WTC11 (cell line): ENCODE data around the gene COL3A1. TPM values are rescaled to one million over a fixed set of nuclear protein-coding genes. Genes with fewer than 3 reads are reported as not detected.

ENCODE experiments used
- ATAC-seq: fragments of 200-7000 bp; cut with Tn5 transposase; 2 replicates; pipeline ENCODE4 v1.10.0; 2021; ENCODE audit warnings: mild to moderate bottlenecking, moderate library complexity
- CTCF ChIA-PET: fragments of 300-600 bp; sonication (Branson Sonifier 250); formaldehyde crosslinking; loops from one replicate; lab custom pipeline; 2021; ENCODE audit warnings: antibody characterized with exemption; lab: Charles Lee
- POLR2A ChIA-PET: fragments of 350-600 bp; sonication (Branson Sonifier 250); formaldehyde crosslinking; loops from one replicate; lab custom pipeline; 2021; ENCODE audit warnings: antibody characterized with exemption; lab: Charles Lee
- DNase-seq: peaks from one replicate; pipeline ENCODE4 v3.0.0; 2021; ENCODE audit warnings: low spot score
- H3K27ac Mint-ChIP-seq: 2 replicates; pipeline ENCODE4 v1.8.0; 2021; ENCODE audit warnings: mixed read lengths
- H3K27me3 Mint-ChIP-seq: 2 replicates; pipeline ENCODE4 v1.8.0; 2021; ENCODE audit warnings: low read depth, mild to moderate bottlenecking, moderate library complexity, mixed read lengths
- H3K36me3 Mint-ChIP-seq: 2 replicates; pipeline ENCODE4 v1.8.0; 2021; ENCODE audit warnings: mixed read lengths
- H3K4me1 Mint-ChIP-seq: 2 replicates; pipeline ENCODE4 v1.8.0; 2022; ENCODE audit warnings: mixed read lengths
- H3K4me3 Mint-ChIP-seq: 2 replicates; pipeline ENCODE4 v1.8.0; 2021; ENCODE audit warnings: mild to moderate bottlenecking, moderate library complexity, mixed read lengths
- H3K9me3 Mint-ChIP-seq: 2 replicates; pipeline ENCODE4 v1.8.0; 2021; ENCODE audit warnings: mixed read lengths
- ARID4B ChIP-seq: sonication (generic); formaldehyde crosslinking; IDR thresholded peaks from 2 replicates; pipeline ENCODE4 v1.8.0; 2023; ENCODE audit warnings: missing genetic modification reagents, mild to moderate bottlenecking, borderline replicate concordance
- ATF1 ChIP-seq: sonication (generic); formaldehyde crosslinking; IDR thresholded peaks from 2 replicates; pipeline ENCODE4 v1.8.1; 2023; ENCODE audit warnings: mild to moderate bottlenecking, moderate library complexity, missing genetic modification reagents
- ATF3 ChIP-seq: sonication (generic); formaldehyde crosslinking; conservative IDR thresholded peaks from 2 replicates; pipeline ENCODE4 v1.8.1; 2022; ENCODE audit warnings: mild to moderate bottlenecking, missing genetic modification reagents
- ELF4 ChIP-seq: sonication (generic); formaldehyde crosslinking; IDR thresholded peaks from 2 replicates; pipeline ENCODE4 v1.8.1; 2022; ENCODE audit warnings: low read depth, mild to moderate bottlenecking, moderate library complexity, missing genetic modification reagents
- ETV6 ChIP-seq: sonication (generic); formaldehyde crosslinking; IDR thresholded peaks from 2 replicates; pipeline ENCODE4 v1.8.1; 2022; ENCODE audit warnings: mild to moderate bottlenecking, missing genetic modification reagents
- GRHL2 ChIP-seq: fragments of 250-450 bp; sonication (Bioruptor Pico); IDR thresholded peaks from 2 replicates; pipeline ENCODE4 v1.8.0; 2022; ENCODE audit warnings: mild to moderate bottlenecking, moderate library complexity; ENCODE audit not compliant: insufficient replicate concordance, severe bottlenecking
- GTF2I ChIP-seq: fragments of 250-450 bp; sonication (Bioruptor Pico); conservative IDR thresholded peaks from 2 replicates; pipeline ENCODE4 v1.4.0; 2021; ENCODE audit warnings: mild to moderate bottlenecking
- SMAD3 ChIP-seq: sonication (generic); formaldehyde crosslinking; IDR thresholded peaks from 2 replicates; pipeline ENCODE4 v1.8.0; 2022; ENCODE audit warnings: missing genetic modification reagents, mild to moderate bottlenecking, borderline replicate concordance
- STAT6 ChIP-seq: sonication (generic); formaldehyde crosslinking; conservative IDR thresholded peaks from 2 replicates; pipeline ENCODE4 v1.8.1; 2023; ENCODE audit warnings: mild to moderate bottlenecking, low read depth, missing genetic modification reagents, moderate library complexity
- TCF7 ChIP-seq: sonication (generic); formaldehyde crosslinking; IDR thresholded peaks from 2 replicates; pipeline ENCODE4 v1.8.0; 2022; ENCODE audit warnings: mild to moderate bottlenecking, low read depth, missing genetic modification reagents, moderate library complexity
- ZNF532 ChIP-seq: fragments of 250-450 bp; sonication (Bioruptor Pico); IDR thresholded peaks from 2 replicates; pipeline ENCODE4 v1.9.0; 2021; ENCODE audit warnings: mild to moderate bottlenecking, borderline replicate concordance
- total RNA-seq: library from RNA; stranded (reverse); gene quantifications from 3 replicates; pipeline ENCODE4 v1.2.3, GENCODE V29; 2021
- TF ChIP-seq, protein P1 (sequence below): sonication (generic); formaldehyde crosslinking; IDR thresholded peaks from 2 replicates; pipeline ENCODE4 v1.8.1; 2022; ENCODE audit warnings: mild to moderate bottlenecking, moderate library complexity, missing genetic modification reagents

Gene COL3A1
- total RNA-seq, 1 experiment from 2014 or later = 0.61 TPM

DNA sequence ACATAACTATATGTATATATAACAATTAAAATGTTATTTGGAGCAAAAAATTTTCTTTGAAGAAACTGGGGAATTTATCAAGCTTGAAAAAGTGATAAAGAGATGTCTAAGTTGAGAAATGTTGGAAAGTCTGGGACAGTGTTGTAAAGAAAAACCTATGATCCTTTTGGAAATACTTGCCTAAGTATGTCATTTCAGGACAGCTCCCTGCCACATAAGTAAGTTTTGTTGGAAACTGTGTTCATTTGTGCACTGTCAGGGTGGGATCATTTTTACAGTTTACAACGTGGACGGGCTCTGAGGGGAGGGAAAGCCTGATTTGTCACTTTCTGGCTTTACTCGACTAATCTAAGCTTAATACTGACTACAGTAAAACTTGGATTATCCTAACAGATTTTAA, 10.4 kb upstream of the COL3A1 start (continued):
- no peak for TF ChIP-seq ZNF532 (CRISPR knock-in tag)
- no peak for TF ChIP-seq GTF2I
- TF ChIP-seq SMAD3 (CRISPR knock-in tag) = no peak
- no peak for TF ChIP-seq ATF3 (CRISPR knock-in tag)

GRCh38 chr2:188964976-188965546, 9.1 kb upstream of the COL3A1 start:
- H3K27ac Mint-ChIP-seq = no peak overlapping the region
- H3K4me1 Mint-ChIP-seq = no peaks in the 10 kb centered on the region
- TF ChIP-seq GRHL2 (CRISPR knock-in tag) (no peak), TCF7 (no peak)
- ATAC-seq = no peak
- no peaks in the 10 kb centered on the region for H3K27me3 Mint-ChIP-seq
- CTCF ChIA-PET = interaction anchor here (0.9 kb wide), 1 partner anchor 11 kb away, joined by 3 read pairs; no protein-coding TSS in a partner anchor
- no peaks in the 10 kb centered on the region for H3K36me3 Mint-ChIP-seq
- POLR2A ChIA-PET = no interaction called here
- peaks cover 5% of the 10 kb centered on the region for H3K9me3 Mint-ChIP-seq
- H3K4me3 Mint-ChIP-seq = no peak overlapping the region
- DNase-seq = no peak

- no peak for ATAC-seq
- no peak for TF ChIP-seq SMAD3 (CRISPR knock-in tag)
- no peak for TF ChIP-seq STAT6 (CRISPR knock-in tag)
- TF ChIP-seq ZNF532 (CRISPR knock-in tag) = no peak
- TF ChIP-seq ATF1 (CRISPR knock-in tag) = no peak
- TF ChIP-seq, protein P1, sequence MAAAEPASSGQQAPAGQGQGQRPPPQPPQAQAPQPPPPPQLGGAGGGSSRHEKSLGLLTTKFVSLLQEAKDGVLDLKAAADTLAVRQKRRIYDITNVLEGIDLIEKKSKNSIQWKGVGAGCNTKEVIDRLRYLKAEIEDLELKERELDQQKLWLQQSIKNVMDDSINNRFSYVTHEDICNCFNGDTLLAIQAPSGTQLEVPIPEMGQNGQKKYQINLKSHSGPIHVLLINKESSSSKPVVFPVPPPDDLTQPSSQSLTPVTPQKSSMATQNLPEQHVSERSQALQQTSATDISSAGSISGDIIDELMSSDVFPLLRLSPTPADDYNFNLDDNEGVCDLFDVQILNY (CRISPR knock-in tag) = no peak
- no peak for TF ChIP-seq ARID4B (CRISPR knock-in tag)
- TF ChIP-seq ETV6 (CRISPR knock-in tag) = no peak
- no peak for TF ChIP-seq ELF4 (CRISPR knock-in tag)
- Mint-ChIP-seq H3K4me1 (no peaks in the 10 kb centered on the region), H3K27me3 (no peaks in the 10 kb centered on the region), H3K9me3 (peaks cover 5% of the 10 kb centered on the region), H3K4me3 (no peak overlapping the region), H3K27ac (no peak overlapping the region), H3K36me3 (no peaks in the 10 kb centered on the region)
- no peak for DNase-seq
- ChIA-PET POLR2A (no interaction called here), CTCF (interaction anchor here (1.2 kb wide), 1 partner anchor 18 kb away, joined by 3 read pairs; no protein-coding TSS in a partner anchor)
Measured at GRCh38 chr2:188965563-188965962, 8.6 kb upstream of the COL3A1 start.
